SH-SY5Y (cell line): ENCODE measurements around the gene GOLGA6A.

Source experiments
- GATA2 ChIP-seq: IDR thresholded peaks from 2 replicates; pipeline ENCODE4 v1.6.1; 2011; ENCODE audit warnings: mild to moderate bottlenecking, low read depth, low read length
- GATA3 ChIP-seq: IDR thresholded peaks from 2 replicates; pipeline ENCODE4 v1.6.1; 2011; ENCODE audit warnings: low read depth, mild to moderate bottlenecking, low read length, moderate library complexity

GRCh38 chr15:74032606-74033561, 49.5 kb downstream of the GOLGA6A start:
- TF ChIP-seq GATA2 (no peak), GATA3 (no peak)
